Measurements from ENCODE around the gene ROGDI. TPM values are rescaled to one million over a fixed set of nuclear protein-coding genes. Genes with fewer than 3 reads are reported as not detected.

Gene ROGDI
- total RNA-seq, 1 experiment from 2014 or later, result 36.4 TPM

- Histone ChIP-seq H3K18ac (ENCODE audit: insufficient read length, low read depth, low read length) (no peak overlapping the region), H4K20me1 (ENCODE audit: control insufficient read depth, insufficient read depth, insufficient read length) (no peaks in the 10 kb centered on the region), H4K91ac (ENCODE audit: insufficient read length, low read depth, low read length) (no peak overlapping the region), H3K9me3 (ENCODE audit: control insufficient read depth, low read depth, low read length) (no peaks in the 10 kb centered on the region), H2BK20ac (ENCODE audit: low read depth, low read length, poor library complexity, severe bottlenecking) (no peak overlapping the region), H3K9ac (ENCODE audit: extremely low read depth, insufficient read length, low read length) (no peak overlapping the region), H3K4me1 (ENCODE audit: insufficient read depth, low read length) (no peaks in the 10 kb centered on the region), H2BK5ac (ENCODE audit: insufficient read length, low read length) (no peak overlapping the region), H4K8ac (replicated peaks; ENCODE audit: insufficient read length, low read depth, low read length) (no peak overlapping the region), H2BK15ac (ENCODE audit: low read depth, low read length) (no peak overlapping the region), H3K4me2 (ENCODE audit: insufficient read depth, insufficient read length, low read length) (no peak overlapping the region), H3K23me2 (ENCODE audit: insufficient read length, low read depth, low read length, poor library complexity, severe bottlenecking) (no peaks in the 10 kb centered on the region), H4K5ac (ENCODE audit: insufficient read length, low read depth, low read length) (no peak overlapping the region), H3K27me3 (ENCODE audit: insufficient read depth, low read length) (no peaks in the 10 kb centered on the region), H3K23ac (ENCODE audit: insufficient read length, low read depth, low read length) (no peak overlapping the region), H3K14ac (ENCODE audit: insufficient read depth, low read length) (no peak overlapping the region), H2BK120ac (ENCODE audit: low read depth, low read length, poor library complexity, severe bottlenecking) (no peak overlapping the region), H2AK5ac (ENCODE audit: insufficient read length, low read length) (no peak overlapping the region), H3T11ph (ENCODE audit: low read length) (no peak overlapping the region), H2BK12ac (ENCODE audit: insufficient read length, low read depth, low read length) (no peak overlapping the region), H3K4ac (ENCODE audit: low read depth, low read length) (no peak overlapping the region), H2AFZ (ENCODE audit: low read length) (no peak overlapping the region), H3K27ac (ENCODE audit: insufficient read length, low read depth, low read length) (no peak overlapping the region), H3K79me1 (ENCODE audit: insufficient read depth, low read depth, low read length, poor library complexity, severe bottlenecking) (no peaks in the 10 kb centered on the region), H3K56ac (ENCODE audit: insufficient read length, low read depth, low read length) (no peak overlapping the region), H3K79me2 (ENCODE audit: insufficient read depth, low read length) (no peaks in the 10 kb centered on the region)
- TF ChIP-seq, protein P1, sequence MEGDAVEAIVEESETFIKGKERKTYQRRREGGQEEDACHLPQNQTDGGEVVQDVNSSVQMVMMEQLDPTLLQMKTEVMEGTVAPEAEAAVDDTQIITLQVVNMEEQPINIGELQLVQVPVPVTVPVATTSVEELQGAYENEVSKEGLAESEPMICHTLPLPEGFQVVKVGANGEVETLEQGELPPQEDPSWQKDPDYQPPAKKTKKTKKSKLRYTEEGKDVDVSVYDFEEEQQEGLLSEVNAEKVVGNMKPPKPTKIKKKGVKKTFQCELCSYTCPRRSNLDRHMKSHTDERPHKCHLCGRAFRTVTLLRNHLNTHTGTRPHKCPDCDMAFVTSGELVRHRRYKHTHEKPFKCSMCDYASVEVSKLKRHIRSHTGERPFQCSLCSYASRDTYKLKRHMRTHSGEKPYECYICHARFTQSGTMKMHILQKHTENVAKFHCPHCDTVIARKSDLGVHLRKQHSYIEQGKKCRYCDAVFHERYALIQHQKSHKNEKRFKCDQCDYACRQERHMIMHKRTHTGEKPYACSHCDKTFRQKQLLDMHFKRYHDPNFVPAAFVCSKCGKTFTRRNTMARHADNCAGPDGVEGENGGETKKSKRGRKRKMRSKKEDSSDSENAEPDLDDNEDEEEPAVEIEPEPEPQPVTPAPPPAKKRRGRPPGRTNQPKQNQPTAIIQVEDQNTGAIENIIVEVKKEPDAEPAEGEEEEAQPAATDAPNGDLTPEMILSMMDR (conservative IDR thresholded peaks at IDR 0.05), result no peak; the same call in 2 of the 3 replicates
- Mint-ChIP-seq H3K4me3 (no peak overlapping the region), H3K4me1 (no peaks in the 10 kb centered on the region), H3K27me3 (ENCODE audit: low read depth) (no peaks in the 10 kb centered on the region), H3K9me3 (peaks cover 7% of the 10 kb centered on the region in 2 experiments; a peak in 3 of 5 replicates), H3K27ac (0 out of 7 replicates have a peak overlapping the region, but pooled peaks of 1 of the 3 experiments have one; percentile 62), H3K36me3 (ENCODE audit: insufficient read depth in 1 of 3, low read depth in 3 of 3) (peaks cover 46 to 88% (median 78%) of the 10 kb centered on the region in 3 experiments)
- no CpG with 5 or more reads among the region's 23 CpGs for WGBS (ENCODE audit: extremely low coverage, insufficient read length, low lambda C conversion rate)
- DNase-seq, result no peak
These were observed 42.1 kb downstream of the ROGDI start for GRCh38 chr16:4760221-4760910.
